Measurements from ENCODE around the gene C17orf78.
A peak's percentile ranks its signal among the peaks of the same experiment; 100 is the strongest.
"Not testable (repeated sequence)": the region's sequence is repeated elsewhere in the genome, so short reads cannot be mapped to it uniquely, and the experiment has no call there.

C17orf78 gene

DNA sequence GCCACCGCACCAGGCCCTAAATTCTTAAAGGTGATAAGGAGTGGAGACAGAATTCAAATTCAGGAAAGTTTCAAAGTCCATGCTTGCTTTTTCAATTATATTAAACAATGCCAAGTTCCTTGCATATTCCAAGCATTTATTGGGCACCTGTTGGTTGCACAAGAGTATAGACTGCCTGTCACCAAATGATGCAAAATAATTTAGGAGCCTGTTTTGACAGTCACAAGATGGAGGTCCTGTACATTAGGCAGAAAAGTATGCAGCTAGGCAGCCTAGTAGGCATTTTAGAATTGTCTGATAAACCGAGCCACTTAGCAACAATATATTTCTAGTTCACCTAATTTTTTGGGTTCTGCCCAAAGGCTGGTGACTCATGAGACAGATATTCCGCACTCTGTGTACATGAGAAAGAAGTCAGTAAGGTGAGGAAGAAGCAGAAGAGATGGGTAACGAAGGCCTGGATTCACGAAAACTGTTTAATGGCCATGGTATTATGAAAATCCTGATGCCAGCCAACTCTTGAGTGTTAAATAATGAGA lies 23.5 kb downstream of the C17orf78 start:
- no peaks in the 10 kb centered on the region for H3K27me3 ChIP-seq
- H3K4me3 ChIP-seq: no peak overlapping the region
- H3K9ac ChIP-seq: no peak overlapping the region
- H3K4me2 ChIP-seq: no peak overlapping the region
- H3K36me3 ChIP-seq: peaks cover 0 to 12% (median 0%) of the 10 kb centered on the region in 11 experiments; a peak in 4 of 22 replicates
- no peak for TF ChIP-seq Cebpa-rat (IDR thresholded peaks at IDR 0.05)
- no peaks in the 10 kb centered on the region for H4K20me1 ChIP-seq
- H3K9me3 ChIP-seq (replicated peaks in 1 of 11): no peaks in the 10 kb centered on the region
- no peak overlapping the region for H3K27ac ChIP-seq
- H3K4me1 ChIP-seq: peaks cover 0 to 19% (median 8%) of the 10 kb centered on the region in 10 experiments; a peak in 12 of 20 replicates

DNA sequence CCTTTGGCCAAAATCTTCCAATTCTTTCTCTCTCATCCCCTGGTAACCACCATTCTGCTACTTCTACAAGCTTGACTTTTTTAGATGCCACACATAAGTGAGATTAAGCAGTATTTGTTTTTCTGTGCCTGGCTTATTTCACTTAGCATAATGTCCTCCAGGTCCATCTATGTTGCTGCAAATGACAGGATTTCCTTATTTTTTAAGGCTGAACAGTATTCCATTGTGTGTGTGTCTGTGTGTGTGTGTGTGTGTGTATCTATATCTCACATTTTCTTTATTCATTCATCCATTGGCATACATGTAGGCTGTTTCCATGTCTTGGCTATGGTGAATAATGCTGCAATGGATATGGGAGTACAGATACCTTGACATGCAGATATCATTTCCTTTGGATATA lies 24.7 kb downstream of the C17orf78 start:
- TF ChIP-seq Cebpa-rat (IDR thresholded peaks at IDR 0.05): no peak
- Histone ChIP-seq H3K4me2 (no peak overlapping the region), H3K9me3 (replicated peaks in 1 of 11) (no peaks in the 10 kb centered on the region), H3K27me3 (no peaks in the 10 kb centered on the region), H4K20me1 (no peaks in the 10 kb centered on the region), H3K36me3 (peaks cover 0 to 12% (median 0%) of the 10 kb centered on the region in 11 experiments; a peak in 4 of 22 replicates), H3K9ac (no peak overlapping the region), H3K4me3 (no peak overlapping the region), H3K4me1 (peaks cover 8 to 31% (median 18%) of the 10 kb centered on the region in 10 experiments), H3K27ac (no peak overlapping the region)

DNA sequence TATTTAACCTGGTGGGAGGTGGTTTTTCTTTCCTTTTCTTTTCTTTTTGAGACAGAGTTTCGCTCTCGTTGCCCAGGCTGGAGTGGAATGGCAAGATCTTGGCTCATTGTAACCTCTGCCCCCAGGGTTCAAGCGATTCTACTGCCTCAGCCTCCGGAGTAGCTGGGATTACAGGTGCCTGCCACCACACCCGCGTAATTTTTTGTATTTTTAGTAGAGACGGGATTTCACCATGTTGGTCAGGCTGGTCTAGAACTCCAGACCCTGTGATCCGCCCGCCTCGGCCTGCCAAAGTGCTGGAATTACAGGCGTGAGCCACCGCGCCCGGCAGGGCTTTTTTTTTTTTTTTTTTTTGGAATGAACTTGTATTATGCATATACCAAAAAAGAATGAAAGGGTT lies 29.7 kb downstream of the C17orf78 start:
- not testable (repeated sequence) for H3K27me3 ChIP-seq; H4K20me1 ChIP-seq; H3K9me3 ChIP-seq (replicated peaks in 1 of 11)
- Histone ChIP-seq H3K4me2 (peak overlapping the region; percentile 77 to 99 (median 88)), H3K9ac (peak overlapping the region; percentile 84 to 97 (median 92)), H3K27ac (peak overlapping the region in 7 of 11 experiments; percentile 81 to 94 (median 90); a peak in 7 of 22 replicates), H3K36me3 (peaks cover 0 to 33% (median 9%) of the 10 kb centered on the region in 11 experiments; a peak in 17 of 22 replicates), H3K4me1 (peaks cover 24 to 45% (median 35%) of the 10 kb centered on the region in 10 experiments), H3K4me3 (peak overlapping the region; percentile 71 to 94 (median 83))

- peaks cover 24 to 45% (median 35%) of the 10 kb centered on the region in 10 experiments for H3K4me1 ChIP-seq
- H3K9me3 ChIP-seq (replicated peaks in 1 of 11): no peaks in the 10 kb centered on the region
- H3K27ac ChIP-seq: peak overlapping the region; percentile 81 to 95 (median 90)
- no peaks in the 10 kb centered on the region for H4K20me1 ChIP-seq
- H3K27me3 ChIP-seq: no peaks in the 10 kb centered on the region
- H3K36me3 ChIP-seq: peaks cover 6 to 39% (median 15%) of the 10 kb centered on the region in 11 experiments
- no peak for TF ChIP-seq Cebpa-rat (IDR thresholded peaks at IDR 0.05)
- peak overlapping the region; percentile 84 to 97 (median 92) for H3K9ac ChIP-seq
- peak overlapping the region; percentile 71 to 94 (median 83) for H3K4me3 ChIP-seq
- peak overlapping the region; percentile 77 to 99 (median 88) for H3K4me2 ChIP-seq
Observed at GRCh38 chr17:37405955-37406634, 30.3 kb downstream of the C17orf78 start.

GRCh38 chr17:37406635-37407461 lies 31.1 kb downstream of the C17orf78 start, which contains the start of the genes ACACA and TADA2A:
ACACA (minus strand) TSS chr17:37406836; CDS start chr17:37406299, 537 bp downstream.
TADA2A (plus strand) TSS chr17:37406886; CDS start chr17:37411366, 4,480 bp downstream.
- Histone ChIP-seq H3K36me3 (peaks cover 13 to 43% (median 22%) of the 10 kb centered on the region in 11 experiments), H3K27me3 (no peaks in the 10 kb centered on the region), H4K20me1 (no peaks in the 10 kb centered on the region), H3K9ac (peak within 1 kb of the TSS; percentile 84 to 97 (median 92)), H3K27ac (peak within 1 kb of the TSS; percentile 81 to 95 (median 90)), H3K9me3 (replicated peaks in 1 of 11) (no peaks in the 10 kb centered on the region), H3K4me2 (peak within 1 kb of the TSS; percentile 79 to 99 (median 90)), H3K4me3 (peak within 1 kb of the TSS; percentile 71 to 94 (median 83)), H3K4me1 (peaks cover 24 to 45% (median 35%) of the 10 kb centered on the region in 10 experiments)
- TF ChIP-seq Cebpa-rat (IDR thresholded peaks at IDR 0.05): no peak

- Histone ChIP-seq H3K4me2 (peak overlapping the region; percentile 73 to 90 (median 83)), H3K27ac (peak overlapping the region; percentile 81 to 95 (median 90); a peak in 15 of 22 replicates), H3K4me1 (peaks cover 24 to 45% (median 35%) of the 10 kb centered on the region in 10 experiments), H3K9ac (peak overlapping the region; percentile 84 to 97 (median 92); a peak in 16 of 22 replicates), H3K4me3 (peak overlapping the region; percentile 71 to 94 (median 83); a peak in 18 of 20 replicates), H3K36me3 (peaks cover 26 to 55% (median 35%) of the 10 kb centered on the region in 11 experiments)
- H4K20me1 ChIP-seq; H3K27me3 ChIP-seq; H3K9me3 ChIP-seq (replicated peaks in 1 of 11): not testable (repeated sequence)
Observed at GRCh38 chr17:37408145-37408479, 32.3 kb downstream of the C17orf78 start.

DNA sequence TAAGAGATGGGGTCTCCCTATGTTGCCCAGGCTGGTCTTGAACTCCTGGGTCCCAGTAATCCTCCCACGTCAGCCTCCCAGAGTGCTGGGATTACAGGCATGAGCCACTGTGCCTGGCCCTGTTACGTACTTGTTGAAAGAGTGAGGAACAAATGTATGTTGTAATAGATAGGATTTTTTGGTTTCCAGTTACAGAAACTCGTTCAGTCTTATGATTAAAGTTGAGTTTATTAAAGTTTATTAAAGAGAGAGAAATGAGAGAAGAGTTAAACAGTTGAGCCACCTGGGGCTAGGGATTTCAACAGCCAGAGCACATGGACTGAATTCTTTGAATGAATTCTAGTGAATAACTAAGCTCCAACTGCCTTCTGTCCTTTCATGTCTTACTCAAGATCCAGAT lies 34.6 kb downstream of the C17orf78 start:
- H3K9ac ChIP-seq: no peak overlapping the region
- peaks cover 46 to 71% (median 57%) of the 10 kb centered on the region in 11 experiments for H3K36me3 ChIP-seq
- no peaks in the 10 kb centered on the region for H3K27me3 ChIP-seq
- no peak overlapping the region for H3K4me2 ChIP-seq
- no peak overlapping the region for H3K27ac ChIP-seq
- no peak for TF ChIP-seq Cebpa-rat (IDR thresholded peaks at IDR 0.05)
- no peaks in the 10 kb centered on the region for H3K9me3 ChIP-seq (replicated peaks in 1 of 11)
- peaks cover 16 to 25% (median 18%) of the 10 kb centered on the region in 10 experiments for H3K4me1 ChIP-seq
- peaks cover 0 to 10% (median 0%) of the 10 kb centered on the region in 11 experiments; a peak in 3 of 22 replicates for H4K20me1 ChIP-seq
- no peak overlapping the region for H3K4me3 ChIP-seq

GRCh38 chr17:37413875-37414519 lies 38.2 kb downstream of the C17orf78 start:
- Histone ChIP-seq H3K36me3 (peaks cover 77 to 100% (median 91%) of the 10 kb centered on the region in 11 experiments), H3K9ac (no peak overlapping the region), H3K4me1 (peaks cover 0 to 2% (median 0%) of the 10 kb centered on the region in 10 experiments; a peak in 2 of 20 replicates), H3K27me3 (no peaks in the 10 kb centered on the region), H3K4me3 (no peak overlapping the region), H3K9me3 (replicated peaks in 1 of 11) (no peaks in the 10 kb centered on the region), H3K27ac (no peak overlapping the region), H3K4me2 (no peak overlapping the region), H4K20me1 (peaks cover 0 to 10% (median 4%) of the 10 kb centered on the region in 11 experiments; a peak in 6 of 22 replicates)
- no peak for TF ChIP-seq Cebpa-rat (IDR thresholded peaks at IDR 0.05)

All from BLaER1 treated with 17β-estradiol and CSF1 and Interleukin-3, amounts not matched to agents 10 nM and 100 nM (cell line).